HG03135 (cell line): ENCODE data around the gene GTF2E1.
"Not testable (repeated sequence)": the region's sequence is repeated elsewhere in the genome, so short reads cannot be mapped to it uniquely, and the experiment has no call there.

Source experiments
- ATAC-seq: cut with Tn5 transposase; IDR thresholded peaks from one replicate; pipeline ENCODE4 v1.9.1; 2021; ENCODE audit warnings: mild to moderate bottlenecking, moderate library complexity; ENCODE audit not compliant: unreplicated experiment

The GTF2E1 gene

DNA sequence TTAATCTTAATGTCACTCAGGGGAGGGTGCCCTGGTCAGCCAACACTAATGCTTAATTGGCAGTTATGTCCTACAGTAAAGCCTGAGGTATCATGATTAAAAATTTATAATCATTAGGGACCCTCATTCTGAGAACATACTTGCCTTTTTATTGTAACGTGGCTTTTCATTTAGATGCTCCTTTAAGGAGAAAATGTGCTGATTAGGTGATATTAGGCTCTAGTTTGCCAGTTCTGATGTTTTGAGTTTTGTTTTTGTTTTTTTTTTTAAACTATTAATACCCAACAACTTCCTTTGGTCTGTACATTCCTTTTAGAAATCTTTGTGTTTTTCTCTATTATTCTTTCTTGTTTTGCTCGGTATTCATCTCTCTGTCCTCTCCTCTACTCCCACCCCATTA lies 10.3 kb downstream of the GTF2E1 start:
- ATAC-seq, result no peak

- ATAC-seq, result no peak
Measured at GRCh38 chr3:120753810-120754209, 11.3 kb downstream of the GTF2E1 start.

- no peak for ATAC-seq
Measured at GRCh38 chr3:120756061-120756460, 13.5 kb downstream of the GTF2E1 start.

- not testable (repeated sequence) for ATAC-seq
Measured at GRCh38 chr3:120758551-120758950, 16.0 kb downstream of the GTF2E1 start.

- no peak for ATAC-seq
Measured at GRCh38 chr3:120762615-120763014, 20.1 kb downstream of the GTF2E1 start.

DNA sequence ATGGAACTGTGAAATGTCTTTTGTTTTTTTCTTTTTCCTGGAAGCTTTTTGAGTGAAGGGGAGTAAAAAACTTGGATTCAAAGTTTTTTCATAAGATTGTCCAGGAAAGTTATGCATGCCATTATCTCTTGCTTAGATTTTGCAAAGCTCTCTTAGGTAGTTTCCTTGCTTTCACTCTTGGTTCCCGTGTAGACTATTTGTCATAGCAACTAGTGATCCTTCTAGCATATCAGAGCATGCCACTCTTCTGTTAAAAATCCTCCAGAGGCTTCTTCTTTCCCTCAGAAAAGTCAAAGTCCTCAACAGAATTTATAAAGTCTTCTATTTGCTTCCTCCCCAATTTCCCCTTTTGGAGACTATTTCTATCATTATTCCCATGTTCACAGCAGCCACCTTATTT lies 21.1 kb downstream of the GTF2E1 start:
- ATAC-seq, result peak; percentile 82

GRCh38 chr3:120764206-120764605 lies 21.7 kb downstream of the GTF2E1 start:
- ATAC-seq, result no peak

DNA sequence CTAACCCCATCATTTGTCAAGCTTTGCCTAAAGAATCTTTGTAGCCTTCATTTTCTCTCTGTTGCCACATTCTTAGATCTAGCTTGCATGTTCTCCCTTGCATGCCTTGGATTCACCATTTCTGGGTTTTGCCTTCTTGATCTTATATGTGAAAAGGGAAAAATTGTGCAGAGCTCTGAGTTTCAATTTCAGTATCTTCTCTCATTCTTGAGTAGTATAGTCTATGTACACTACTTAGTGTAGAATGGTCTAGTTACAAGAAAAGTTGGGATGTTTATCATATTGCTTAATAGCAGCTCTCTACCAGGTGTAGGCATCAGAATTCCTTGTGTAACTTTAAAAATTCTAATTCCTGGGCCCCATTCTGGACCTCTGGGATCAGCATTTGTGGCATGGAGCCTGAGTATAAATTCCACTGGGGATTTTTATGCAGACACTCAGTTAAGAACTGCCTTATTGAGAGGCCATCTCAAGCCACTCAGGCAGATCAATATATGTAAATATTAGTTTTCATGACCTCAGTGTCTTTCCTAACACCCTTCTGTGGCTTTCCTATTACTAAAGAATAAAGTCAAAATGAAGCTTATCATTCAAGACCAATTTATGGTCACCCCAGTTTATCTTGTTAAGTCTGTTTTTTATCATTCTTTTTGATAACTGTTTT lies 23.4 kb downstream of the GTF2E1 start:
- ATAC-seq, result peak; percentile 57

DNA sequence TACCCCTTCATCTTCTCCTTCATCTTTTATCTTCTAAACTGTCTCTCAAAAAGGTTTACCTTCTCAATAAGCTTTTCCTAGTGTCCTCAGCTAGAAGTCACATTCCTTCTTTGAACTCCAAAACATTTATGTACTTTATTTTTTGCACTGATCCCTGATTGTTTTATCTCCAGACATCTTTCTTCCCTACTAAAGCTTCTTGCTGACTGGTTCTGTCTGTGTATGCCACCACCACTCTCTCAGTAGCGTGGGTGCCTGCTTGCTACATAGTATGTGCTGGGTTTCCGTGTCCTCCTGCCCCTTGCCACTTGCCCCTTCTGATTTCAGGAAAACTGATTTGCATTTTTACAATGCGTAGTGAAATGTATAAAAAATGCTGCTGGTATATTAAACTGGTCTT lies 24.0 kb downstream of the GTF2E1 start:
- no peak for ATAC-seq

DNA sequence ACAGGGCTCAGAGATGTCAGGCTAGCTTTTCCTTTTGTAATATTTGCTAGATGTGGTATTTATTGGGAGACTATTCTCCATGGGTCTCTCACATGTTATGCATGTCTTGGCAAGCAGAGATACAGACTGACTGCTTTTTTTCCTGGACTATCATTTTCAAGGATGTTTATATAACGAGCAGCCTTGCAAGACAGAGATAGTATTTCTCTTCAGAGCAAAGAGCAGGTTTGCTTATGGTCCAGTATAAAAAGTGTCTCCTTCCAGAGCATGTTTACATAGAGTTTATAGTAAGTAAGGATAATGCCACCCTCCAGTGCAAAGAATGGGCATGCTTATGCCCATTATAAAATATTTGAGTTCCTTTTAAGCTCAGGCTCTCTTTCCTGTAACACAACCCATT lies 24.6 kb downstream of the GTF2E1 start:
- ATAC-seq, result no peak

- ATAC-seq, result no peak
Measured at GRCh38 chr3:120769436-120769835, 26.9 kb downstream of the GTF2E1 start.

GRCh38 chr3:120770891-120771290 lies 28.3 kb downstream of the GTF2E1 start:
- ATAC-seq, result no peak

DNA sequence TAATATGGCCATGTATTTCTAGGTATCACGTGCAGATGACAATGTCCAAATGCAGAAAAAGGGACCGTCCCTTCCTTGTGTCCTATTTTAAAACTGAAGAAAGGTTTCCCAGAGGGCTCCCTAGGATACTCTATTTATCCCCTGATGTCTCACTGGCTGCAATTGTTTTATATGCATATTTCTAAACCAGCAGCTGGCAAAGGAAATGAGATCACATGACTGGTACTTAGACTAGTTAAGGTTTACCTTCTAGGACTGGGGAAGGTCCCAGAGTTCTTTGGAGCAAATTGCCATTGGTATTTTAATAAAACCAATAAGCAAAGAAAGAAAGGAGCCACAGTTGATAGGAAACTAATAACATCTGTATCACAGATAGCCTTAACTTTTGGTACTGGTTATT lies 29.5 kb downstream of the GTF2E1 start:
- ATAC-seq, result no peak

DNA sequence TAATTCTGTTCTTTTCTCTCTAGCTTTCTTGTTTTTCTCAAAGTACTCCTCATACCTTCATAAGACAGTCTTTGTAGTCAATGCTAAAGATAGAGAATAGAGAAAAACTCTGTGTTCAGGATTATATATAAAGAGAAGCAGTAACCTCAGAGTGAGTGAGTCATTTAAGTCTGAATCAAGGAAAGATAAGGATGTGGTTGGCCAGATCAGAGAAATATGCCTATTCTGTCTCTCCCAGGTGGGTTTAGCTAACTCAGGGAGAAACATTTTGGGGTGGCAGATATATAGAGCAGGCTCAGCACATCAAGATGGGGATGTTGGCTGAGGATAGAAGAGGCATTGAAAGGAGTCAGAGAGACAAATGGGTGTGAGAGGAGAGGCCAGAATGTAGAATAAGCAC lies 31.4 kb downstream of the GTF2E1 start:
- ATAC-seq, result peak; percentile 84

DNA sequence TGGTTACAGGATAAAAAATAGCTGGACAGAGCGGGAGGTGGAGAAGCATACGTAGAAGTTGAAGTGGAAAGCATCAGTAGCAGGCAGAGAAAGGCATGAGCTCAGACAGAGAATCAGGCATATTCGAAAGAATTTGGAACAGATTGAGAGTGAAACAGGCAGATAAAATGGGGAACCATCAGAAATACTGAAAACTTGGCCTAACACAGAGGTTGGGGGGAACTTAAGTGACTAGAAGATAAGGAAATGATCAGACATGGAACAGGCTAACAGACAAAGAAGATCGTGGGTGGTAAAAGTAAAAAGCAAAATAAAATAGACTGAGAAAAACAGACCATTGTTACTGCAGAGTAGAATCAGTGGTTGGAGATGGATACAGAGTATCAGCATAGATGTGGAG lies 32.9 kb downstream of the GTF2E1 start:
- no peak for ATAC-seq

DNA sequence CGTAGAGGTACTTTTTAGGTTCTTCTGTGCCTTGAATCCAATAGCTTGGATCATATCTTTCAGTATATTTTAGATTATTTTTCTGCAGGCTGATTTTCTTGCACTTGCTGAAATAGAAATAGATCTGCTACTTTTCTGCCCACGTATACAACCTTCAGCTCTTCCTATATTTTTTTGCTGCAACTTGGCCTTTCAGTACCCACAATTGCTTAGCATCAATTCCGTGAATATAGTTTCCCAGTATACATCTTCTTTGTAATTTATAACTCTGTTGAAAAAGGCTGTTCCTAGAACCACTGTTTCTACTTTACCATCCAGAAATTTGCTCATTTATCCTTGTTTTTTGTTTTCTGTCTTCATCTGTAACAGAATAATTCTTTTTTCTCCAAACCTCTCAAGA lies 36.2 kb downstream of the GTF2E1 start:
- ATAC-seq, result no peak

- peak; percentile 90 for ATAC-seq
Measured at GRCh38 chr3:120780977-120781376, 38.4 kb downstream of the GTF2E1 start.

DNA sequence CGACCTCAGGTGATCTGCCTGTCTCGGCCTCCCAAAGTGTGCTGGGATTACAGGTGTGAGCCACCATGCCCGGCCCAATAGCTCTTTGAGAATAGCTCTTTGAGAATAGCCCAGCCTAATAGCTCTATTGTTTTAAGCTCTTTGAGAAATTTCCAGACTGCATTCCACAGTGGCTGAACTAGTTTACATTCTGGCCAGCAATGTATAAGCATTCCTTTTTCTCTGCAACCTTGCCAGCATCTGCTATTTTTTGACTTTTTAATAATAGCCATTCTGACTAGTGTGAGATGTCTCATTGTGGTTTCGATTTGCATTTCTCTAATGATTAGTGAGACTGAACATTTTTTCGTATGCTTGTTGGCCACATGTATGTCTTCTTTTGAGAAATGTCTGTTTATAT lies 43.3 kb downstream of the GTF2E1 start:
- ATAC-seq, result peak; percentile 72

GRCh38 chr3:120791010-120791409 lies 48.5 kb downstream of the GTF2E1 start:
- ATAC-seq, result no peak

DNA sequence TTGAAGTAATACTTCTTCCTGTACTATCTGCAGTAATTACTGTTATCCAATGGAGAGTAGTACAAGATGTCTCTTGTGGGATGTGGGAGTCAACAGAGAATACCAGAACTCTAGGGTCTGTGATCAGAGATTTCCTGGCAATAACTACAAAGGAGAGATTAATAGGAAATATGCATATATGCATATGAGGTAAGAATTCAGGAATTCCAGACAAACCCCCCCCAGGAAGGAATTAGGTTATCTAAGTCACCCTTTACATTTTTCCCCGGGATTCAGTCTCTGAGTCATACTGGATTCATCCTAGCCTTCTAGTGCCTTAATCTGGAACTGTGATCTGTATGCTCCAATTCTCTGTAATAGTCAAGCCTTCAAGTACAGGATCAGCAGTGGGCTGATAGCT lies 49.4 kb downstream of the GTF2E1 start:
- ATAC-seq, result no peak

DNA sequence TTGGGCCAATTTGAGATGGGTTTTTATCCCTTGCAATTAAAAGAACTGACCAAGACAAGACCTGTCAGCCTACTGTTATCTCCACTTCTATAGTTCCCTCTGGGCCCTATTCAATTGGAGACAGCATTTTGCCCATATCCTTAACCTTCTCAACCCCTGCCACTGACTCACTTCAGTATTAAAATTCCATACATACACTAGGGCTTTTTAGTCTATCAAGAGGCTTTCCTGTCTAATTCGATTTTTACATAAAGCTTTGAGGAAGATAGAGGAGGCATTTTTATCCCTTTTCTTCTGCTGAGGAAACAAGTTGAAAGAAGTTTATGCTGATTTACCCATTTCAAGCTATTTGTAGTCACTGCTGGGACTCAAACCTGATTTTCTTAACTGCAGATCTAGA lies 51.1 kb downstream of the GTF2E1 start:
- no peak for ATAC-seq

GRCh38 chr3:120795017-120795648 lies 52.6 kb downstream of the GTF2E1 start:
- ATAC-seq, result peak; percentile 98

GRCh38 chr3:120795959-120796358 lies 53.4 kb downstream of the GTF2E1 start:
- no peak for ATAC-seq
